GDM1 (cell line): ENCODE data around the gene USP34.

Experiments
- DNase-seq: peaks from one replicate; lab custom pipeline; 2025; lab: John Stamatoyannopoulos, UW

USP34 gene

DNA sequence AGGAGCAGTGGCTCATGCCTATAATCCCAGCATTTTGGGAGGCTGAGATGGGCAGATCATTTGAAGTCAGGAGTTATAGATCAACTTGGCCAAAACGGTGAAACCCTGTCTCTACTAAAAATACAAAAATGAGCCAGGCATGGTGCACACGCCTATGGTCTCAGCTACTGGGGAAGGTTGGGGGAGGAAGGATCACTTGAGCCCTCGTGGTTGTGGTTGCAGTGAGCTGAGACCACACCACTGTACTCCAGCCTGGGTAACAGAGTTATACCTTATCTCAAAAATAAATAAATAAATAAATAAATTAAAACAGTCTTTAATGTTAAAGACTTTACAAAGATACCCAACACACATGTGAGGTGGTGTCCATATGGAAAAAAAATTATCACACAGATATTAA lies 174.9 kb downstream of the USP34 start:
- no peak for DNase-seq

DNA sequence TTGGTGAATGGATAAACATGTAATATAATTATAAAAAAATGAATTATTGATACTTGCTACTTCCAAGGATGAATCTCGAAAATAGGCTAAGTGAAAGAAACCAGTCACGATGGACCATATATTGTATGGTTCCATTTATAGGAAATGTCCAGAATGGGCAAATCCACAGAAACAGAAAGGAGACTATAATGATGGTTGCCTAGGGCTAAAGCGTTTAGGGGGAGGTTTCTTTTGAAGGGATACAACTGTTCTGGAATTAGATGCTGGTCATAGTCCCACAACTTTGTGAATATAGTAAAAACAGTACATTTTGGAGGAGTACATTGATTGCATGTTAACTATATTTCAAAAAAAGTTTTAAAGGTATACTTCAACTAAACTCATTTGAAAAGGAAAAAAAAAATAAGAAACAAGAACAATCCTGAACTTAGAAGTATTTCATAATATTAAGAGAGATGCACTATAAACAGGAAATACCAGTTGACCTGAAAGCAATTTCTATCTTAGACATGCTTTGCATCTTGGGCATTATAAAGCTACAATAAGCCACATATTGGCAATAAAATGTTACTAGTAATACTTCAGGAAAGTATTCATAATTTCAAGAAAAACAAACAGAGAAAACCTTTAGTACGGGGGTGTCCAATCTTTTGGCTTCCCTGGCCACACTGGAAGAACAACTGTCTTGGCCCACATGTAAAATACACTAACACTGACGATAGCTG lies 178.9 kb downstream of the USP34 start:
- no peak for DNase-seq

DNA sequence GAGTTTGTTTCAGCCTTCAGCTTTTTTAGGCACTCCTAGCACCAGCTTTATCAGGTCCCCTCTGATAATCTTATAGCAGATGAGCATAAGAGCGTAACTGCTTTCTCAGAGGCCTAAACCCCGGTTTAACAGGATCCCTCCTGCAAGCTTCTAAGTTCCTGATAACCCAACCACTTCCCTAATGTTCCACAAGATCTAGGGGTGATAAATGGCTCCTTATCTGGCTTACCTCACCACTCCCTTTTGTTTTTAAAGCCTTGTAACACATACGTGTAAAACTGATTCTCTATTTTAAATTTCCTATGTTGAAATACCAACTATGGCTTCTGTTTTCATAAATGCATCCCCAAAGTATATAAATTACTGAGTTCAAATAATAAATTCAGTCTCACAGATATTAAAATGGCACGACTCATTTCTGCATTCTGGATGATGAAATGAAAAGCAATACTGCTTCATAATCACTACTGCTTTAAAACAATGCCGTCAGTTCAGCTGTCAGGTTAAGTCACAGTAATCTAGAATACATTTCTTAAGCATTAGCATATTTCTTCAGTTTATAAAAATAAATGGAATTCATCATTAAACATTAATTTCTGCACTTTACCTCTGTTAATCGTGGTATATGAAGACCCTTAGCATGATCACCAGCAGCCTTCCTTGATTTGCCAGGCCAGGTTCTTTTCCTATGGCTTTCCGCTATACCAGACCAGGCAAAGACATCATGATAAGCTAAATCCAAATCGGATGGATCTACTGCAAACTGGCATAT lies 182.6 kb downstream of the USP34 start:
- peak; percentile 32 for DNase-seq

DNA sequence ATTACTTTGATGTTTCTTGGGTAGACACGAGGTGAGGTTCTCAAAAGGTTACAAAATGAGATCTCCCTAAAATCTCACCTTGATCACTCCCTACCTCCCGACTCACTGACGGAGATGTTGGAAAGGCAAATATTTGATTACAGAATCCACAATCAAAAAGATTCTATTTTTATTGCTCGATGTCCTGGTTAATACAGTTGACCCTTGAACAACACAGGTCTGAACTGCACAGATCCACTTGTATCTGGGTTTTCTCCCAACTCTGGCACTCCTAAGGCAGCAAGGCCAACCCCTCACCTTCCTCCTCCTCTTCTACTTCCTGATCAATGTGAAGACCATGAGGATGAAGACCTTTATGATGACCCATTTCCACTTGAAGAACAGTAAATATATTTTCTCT lies 183.6 kb downstream of the USP34 start:
- DNase-seq, result no peak

DNA sequence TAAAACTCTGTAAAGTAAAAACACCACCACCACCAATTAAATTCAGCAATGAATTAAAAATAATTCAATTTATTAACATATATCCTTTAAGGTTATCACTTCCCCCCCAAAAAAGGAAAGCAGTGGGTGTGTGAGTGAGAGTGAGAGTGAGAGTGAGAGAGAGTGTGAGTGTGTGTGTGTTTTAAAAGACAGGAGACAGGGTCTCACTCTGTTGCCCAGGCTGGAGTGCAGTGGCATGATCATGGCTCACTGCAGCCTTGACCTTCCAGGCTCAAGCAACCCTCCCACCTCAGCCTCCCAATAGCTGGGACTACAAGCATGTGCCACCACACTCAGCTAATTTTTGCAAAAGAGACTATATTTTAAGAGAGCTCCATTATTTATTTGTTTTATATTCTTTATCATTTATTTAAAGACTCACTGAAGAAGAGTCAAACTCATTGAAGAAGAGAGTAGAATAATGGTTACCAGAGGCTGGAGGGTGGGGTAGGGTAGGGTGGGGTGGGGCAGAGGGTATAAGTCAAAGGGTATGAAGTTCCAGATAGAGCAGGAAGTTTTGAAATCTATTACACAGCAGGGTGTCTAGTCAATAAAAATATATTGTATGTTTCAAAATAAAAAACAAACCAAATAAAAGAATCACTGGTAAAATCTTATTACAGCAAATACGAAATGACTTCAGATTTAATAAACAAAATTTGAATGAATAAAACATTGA lies 187.3 kb downstream of the USP34 start:
- no peak for DNase-seq

DNA sequence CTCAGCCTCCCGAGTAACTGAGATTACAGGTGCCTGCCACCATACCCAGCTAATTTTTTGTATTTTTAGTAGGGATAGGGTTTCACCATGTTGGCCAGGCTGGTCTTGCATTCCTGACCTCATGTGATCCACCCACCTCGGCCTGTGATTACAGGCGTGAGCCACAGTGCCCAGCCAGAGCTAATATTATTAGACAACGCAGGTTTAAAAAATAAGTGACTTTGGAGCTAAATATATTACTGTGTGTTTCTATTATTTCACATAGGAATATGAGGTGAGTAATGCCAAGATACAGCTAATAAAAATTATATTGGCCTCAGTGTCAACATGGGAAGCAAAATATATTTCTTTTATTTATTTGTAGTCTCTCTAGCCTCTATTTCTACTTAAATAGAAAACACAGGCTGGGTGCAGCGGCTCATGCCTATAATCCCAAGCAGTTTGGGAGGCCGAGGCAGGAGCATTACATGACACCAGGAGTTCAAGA lies 188.7 kb downstream of the USP34 start:
- DNase-seq, result no peak

DNA sequence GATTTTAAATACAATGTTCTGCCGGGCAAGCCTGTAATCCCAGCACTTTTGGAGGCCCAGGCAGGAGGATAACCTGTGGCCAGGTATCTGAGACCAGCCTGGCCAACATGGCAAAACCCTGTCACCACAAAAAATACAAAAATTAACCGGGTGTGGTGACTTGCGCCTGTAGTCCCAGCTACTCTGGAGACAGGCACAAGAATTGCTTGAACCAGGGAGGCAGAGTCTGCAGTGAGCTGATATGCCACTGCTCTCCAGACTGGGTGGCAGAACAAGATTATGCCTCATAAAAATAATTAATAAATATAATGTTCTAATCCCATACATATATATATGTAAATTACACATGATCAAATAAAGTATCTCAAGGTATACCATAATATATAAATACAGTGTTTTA lies 189.6 kb downstream of the USP34 start:
- DNase-seq, result no peak

DNA sequence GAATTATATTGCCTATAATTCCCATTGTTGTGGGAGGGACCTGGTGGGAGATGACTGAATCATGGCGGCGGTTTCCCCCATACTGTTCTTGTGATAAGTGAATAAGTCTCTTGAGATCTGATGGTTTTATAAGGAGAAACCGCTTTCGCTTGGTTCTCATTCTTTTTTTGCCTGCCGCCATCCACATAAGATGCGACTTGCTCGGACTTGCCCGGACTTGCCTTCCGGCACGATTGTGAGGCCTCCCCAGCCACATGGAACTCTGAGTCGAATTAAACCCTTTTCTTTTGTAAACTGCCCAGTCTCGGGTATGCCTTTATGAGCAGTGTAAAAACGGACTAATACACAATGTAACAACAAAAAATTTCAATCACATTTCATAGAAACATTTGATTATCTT lies 193.1 kb downstream of the USP34 start:
- DNase-seq, result no peak

DNA sequence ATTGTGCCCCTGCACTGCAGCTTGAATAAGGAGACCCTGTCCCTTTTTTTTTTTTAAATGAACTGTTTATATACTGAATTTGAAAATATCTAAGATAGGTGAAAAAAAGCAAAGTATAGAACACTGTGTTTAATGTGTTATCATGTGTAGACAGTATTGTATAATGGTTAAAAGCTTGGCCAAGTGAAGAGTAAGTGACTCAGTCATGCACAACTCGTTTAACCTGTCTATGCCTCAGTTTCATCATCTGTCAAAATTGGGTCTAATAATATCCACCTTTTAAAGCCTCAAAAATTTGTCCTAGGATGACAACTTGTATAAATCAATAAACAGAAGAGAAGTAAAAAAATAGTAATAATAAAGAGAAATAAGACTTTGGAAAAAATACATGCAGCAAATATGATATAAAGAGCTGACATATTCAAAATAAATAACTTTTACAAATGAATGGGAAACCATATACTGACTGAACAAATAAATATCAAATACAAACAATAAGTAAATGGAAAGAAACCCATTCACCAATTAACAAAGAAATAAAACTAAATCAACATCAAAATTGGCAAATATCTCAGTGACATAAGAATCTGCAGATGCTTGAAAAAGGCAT lies 195.2 kb downstream of the USP34 start:
- DNase-seq, result no peak

DNA sequence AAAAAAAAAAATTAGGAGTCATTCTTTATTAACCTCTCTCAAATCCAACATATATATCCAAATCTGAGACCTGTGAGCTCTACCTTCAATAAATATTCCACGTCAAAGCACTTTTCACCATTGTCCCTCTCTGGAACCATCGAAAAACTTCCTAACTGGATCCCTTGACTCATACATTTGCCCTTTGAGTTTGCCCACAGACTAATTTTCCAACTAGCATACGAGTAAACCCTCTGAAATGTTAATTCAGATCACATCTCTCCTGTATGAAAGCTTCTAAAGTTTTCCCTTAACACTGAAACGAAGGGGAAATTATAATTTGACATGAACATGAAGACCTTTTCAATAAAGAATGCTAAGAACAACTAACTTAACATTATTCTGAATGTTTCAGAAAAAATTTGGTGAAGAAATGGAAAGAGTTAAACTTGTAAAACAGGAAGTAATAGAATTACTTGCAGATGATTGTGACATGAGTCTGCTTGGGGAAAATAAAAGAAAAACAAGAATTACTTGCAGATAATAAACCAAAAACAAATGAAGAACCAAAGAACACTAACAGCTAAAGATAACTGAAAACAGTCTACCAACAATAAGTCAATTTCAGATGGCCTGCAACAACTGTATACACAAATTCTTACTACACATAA lies 198.3 kb downstream of the USP34 start:
- DNase-seq, result no peak

DNA sequence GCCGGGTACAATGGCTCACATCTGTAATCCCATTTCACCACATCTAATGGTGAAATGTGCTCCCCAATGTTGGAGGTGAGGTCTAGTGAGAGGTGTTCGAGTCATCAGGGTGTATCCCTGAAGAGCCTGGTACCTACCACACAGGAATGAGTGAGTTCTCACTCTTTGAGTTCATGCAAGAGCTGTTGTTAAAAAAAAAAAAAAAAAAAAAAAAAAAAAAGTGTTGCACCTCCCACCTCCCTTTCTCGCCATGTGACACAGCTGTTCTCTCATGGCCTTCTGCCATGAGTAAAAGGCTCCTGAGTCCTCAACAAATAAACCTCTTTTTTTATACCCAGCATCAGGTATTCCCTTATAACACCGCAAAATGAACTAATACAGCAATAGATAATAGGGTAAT lies 202.6 kb downstream of the USP34 start:
- no peak for DNase-seq

DNA sequence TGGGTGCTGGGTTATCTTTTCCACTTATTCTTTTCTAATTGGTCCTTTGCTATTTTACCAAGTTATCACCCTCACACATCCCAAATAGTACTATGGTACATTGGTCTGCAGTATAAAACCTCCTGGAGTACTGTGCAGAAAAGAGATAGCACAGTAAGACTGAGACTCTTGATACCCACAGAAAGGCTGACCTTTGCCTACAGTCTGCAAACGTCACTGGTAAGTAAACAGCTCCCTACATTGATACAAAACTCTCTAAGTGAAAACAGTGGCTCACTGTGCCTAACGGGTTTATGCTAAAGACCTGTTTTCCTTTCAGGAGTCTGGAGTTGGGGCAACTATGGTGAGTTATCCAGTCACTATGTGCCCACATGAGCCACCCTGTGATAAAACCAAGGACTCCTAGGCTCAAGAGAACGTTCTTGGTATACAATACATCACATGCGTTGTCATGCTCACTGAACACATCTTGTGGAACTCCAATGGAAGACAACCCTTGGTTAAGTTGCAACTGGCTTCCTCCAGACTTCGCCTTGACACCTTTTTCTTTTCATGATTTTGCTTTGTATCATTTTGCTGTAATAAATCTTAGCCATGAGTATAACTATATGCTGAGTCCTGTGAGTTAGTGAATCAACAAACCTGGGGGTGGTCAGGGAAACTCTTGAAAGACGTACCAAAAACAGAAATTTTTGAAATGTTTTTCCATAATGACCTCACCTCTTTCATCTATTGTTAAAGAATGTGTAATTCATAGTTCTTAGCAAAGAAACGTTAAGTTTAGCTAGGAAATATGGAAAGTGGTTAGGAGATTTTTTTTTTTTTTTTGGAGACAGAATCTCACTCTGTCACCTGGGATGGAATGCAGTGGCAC lies 204.0 kb downstream of the USP34 start:
- DNase-seq, result no peak

DNA sequence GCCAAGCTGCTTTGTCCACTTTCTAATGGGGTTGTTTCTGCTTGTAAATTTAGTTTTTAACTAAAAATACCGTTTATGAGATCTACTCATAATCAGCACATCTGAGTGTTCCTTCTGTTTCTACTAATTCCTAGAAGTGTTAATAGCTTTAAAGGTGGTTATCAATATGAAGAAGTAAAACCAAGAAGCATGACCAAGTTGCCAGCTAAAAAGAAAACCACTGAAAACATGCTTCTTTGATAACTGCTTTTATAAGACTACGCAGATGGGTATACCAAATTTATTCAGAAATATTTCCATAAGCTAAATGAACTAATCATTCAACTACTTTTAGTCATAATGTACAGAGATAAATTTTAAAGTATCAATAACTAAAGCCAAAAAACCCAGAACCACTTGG lies 207.1 kb downstream of the USP34 start:
- no peak for DNase-seq

DNA sequence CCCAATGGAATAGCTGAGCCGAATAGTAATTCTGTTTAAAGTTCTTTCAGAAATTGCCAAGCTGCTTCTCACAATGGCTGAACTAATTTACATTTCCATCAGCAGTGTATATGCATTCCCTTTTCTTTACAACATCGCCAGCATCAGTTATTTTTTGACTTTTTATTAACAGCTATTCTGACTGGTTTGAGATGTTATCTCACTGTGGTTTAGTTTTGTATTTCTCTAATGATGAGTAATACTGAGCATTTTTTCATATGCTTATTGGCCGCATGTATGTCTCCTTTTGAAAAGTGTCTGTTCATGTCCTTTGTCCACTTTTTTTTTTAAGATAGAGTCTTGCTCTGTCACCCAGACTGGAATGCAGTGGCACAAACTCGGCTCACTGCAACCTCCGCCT lies 208.2 kb downstream of the USP34 start:
- DNase-seq, result no peak

DNA sequence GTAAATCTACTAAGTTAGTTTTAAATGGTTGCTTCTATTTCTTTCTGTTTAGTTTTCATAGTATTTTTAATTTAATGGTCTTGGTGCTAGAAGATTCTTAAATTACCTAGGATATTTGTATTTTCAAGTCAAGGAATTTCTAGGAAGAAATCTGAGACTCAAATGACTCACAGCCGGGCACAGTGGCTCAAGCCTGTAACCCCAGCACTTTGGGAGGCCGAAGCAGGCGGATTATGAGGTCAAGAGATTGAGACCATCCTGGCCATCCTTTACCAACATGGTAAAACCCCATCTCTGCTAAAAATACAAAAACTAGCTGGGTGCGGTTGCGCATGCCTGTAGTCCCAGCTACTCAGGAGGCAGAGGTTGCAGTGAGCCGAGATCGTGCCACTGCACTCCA lies 213.4 kb downstream of the USP34 start:
- no peak for DNase-seq

DNA sequence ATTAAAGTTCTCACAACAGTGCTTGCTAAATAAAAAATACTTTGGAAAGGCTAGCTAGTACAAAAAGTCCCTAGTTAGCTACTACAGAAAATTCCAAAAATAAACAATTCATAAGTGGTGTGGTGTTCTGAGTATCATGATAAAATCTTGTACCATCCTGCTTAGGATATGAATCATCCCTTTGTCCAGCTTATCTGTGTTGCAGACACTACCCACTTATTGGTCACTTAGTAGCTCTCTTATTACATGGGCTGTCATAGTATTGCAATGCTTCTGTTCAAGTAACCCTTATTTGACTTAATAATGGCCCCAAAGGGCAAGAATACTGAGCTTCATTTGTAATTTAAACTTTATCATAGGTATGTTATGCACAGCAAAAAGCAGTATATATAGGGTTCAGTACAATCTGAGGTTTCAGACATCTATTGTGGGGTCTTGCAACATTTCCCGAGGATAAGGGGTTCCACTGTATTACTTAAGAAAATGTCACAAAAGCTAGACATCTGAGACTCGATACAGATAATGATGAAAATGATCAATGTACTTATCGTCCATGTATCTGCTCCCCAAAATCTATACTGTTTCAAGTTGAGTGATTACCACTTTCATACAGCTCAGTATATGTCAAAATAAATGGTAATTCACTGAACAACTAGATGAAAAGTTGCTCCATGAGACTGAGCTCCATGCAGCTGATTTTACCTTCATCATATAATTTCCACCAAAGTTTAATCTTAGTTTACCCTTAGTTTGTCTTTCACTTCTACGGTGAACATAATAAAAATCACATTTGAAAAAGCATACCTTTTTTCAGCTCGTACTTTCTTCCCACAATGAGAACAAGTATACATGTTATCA lies 215.1 kb downstream of the USP34 start:
- DNase-seq, result no peak

DNA sequence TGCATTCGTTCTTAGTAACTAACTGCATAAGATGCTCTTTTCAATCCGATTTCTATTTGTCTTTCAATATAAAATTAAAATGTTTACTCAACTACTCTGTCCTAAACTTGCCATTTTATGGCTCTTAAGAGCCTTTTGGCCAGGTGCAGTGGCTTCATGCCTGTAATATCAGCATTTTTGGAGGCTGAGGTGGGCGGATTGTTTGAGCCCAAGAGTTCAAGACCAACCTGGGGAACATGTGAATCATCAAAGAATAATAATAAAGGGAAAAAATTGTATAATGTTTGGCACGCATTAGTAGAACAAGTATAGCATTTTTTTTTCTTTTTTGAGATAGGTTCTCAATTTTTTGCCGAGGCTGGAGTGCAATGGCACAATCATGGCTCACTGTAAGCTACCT lies 216.4 kb downstream of the USP34 start:
- no peak for DNase-seq

DNA sequence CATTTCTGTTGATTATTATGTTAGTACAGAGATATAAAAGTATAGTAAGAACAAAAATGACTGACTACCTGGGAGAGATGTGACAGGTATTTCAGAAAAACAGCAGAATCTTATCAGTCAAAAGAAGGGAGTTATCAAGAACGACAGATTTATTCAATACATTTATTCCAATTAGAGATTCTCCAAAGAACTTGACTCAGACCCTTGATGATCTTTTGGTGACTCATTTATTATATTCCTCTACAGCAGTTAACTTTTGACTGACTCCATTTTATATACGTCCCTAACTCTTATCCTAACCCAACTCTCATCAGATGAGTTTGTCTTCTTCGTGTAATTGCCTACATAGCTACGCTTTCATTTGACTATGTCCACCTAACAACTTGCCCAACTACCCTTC lies 217.8 kb downstream of the USP34 start:
- no peak for DNase-seq

DNA sequence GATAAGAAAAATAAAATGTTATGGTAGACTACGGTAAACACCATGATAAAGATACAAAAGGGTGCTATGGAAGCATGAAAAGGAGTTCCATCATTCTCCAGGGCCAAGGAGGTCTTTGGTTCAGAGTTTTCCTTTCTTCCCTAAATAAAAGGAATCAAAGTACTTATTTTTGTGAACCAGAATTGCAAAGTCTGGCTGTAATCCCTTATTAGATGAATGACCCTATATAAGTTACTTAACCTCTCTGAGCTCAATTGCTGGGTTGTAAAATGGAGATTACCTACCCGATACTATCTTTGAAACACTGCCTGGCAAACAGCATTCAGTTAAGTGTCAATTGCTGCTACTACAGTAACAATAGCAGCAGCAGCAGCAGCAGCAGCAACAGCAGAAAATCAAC lies 218.9 kb downstream of the USP34 start:
- no peak for DNase-seq

DNA sequence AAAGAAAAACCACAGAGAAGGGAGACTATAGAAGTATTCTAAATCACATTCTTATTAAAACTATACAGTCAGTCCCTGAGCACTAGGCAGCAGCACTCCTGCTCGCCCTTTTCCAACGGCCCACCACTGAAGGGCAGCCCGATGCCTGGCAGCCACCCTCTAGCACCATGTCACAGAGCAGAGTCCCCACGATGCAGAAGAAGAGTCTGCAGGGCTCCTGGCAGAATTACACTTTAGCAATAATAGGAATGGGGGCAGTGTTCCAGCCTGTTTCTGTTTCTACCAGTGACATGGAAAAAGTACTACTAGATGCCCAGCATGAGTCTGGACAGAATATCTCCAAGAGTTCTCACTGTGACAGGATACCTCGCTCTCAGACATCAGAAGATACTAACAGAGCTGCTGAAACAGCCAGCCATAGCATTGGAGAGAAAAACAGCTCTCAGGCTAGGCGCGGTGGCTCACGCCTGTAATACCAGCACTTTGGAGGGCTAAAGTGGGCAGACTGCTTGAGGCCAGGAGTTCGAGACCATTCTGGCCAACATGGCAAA lies 221.3 kb downstream of the USP34 start:
- DNase-seq, result no peak
